Measurements from ENCODE around the gene IGF1. TPM values are rescaled to one million over a fixed set of nuclear protein-coding genes. Genes with fewer than 3 reads are reported as not detected.

IGF1 gene
- total and polyA plus RNA-seq, 8 donors: 0.89 to 14.5 (median 10.2) TPM

DNA sequence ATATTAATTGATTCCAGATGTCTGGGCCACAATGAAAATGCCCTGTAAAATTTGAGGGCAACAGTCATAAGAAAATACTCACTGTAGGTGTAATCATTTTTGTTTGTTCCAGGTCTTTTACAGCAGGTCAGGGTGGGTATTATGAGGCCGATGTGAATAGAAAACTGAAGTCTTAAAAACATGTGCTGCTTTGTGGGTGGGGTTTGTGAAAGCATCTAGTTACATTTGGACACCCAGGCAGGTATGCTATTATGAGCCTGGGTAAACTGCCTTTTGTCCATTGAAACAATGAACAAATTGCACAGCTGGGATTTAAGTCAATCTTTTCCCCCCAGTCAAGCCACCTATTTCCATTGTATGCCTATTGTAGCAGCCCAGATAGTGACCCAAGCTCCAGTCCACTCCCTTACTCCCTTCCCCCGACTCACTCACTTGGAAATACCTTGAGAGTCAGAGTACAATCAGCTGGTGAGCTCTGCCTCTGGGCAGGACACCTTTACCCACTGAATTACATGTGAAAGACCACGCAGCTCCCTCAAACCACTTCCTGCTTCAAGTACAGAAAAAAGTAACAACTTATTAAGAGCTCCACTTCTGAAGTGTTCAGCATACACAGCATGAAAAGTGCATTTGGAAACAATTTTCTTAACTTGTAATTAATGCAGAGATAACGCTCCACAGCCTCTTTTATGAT lies 1.8 kb downstream of the IGF1 start:
- intact Hi-C loops (cut with DNase I; ENCODE audit: low total_unique reads): no loop called here
- Histone ChIP-seq H3K4me3 (peak overlapping the region in 3 of 4 donors; percentile 26 to 34 (median 27)), H3K9me3 (no peaks in the 10 kb centered on the region), H3K27me3 (peaks cover 0 to 4% (median 0%) of the 10 kb centered on the region in 3 donors), H3K36me3 (no peaks in the 10 kb centered on the region), H3K27ac (peak overlapping the region in 3 of 5 donors; percentile 42 to 67 (median 51)), H3K4me1 (peaks cover 0 to 34% (median 22%) of the 10 kb centered on the region in 4 donors)
- TF ChIP-seq, protein P1, sequence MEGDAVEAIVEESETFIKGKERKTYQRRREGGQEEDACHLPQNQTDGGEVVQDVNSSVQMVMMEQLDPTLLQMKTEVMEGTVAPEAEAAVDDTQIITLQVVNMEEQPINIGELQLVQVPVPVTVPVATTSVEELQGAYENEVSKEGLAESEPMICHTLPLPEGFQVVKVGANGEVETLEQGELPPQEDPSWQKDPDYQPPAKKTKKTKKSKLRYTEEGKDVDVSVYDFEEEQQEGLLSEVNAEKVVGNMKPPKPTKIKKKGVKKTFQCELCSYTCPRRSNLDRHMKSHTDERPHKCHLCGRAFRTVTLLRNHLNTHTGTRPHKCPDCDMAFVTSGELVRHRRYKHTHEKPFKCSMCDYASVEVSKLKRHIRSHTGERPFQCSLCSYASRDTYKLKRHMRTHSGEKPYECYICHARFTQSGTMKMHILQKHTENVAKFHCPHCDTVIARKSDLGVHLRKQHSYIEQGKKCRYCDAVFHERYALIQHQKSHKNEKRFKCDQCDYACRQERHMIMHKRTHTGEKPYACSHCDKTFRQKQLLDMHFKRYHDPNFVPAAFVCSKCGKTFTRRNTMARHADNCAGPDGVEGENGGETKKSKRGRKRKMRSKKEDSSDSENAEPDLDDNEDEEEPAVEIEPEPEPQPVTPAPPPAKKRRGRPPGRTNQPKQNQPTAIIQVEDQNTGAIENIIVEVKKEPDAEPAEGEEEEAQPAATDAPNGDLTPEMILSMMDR (IDR thresholded peaks at IDR 0.05): no peak
- WGBS, 5 donors: 18 to 30% (median 24%) methylated on average over 4 of the region's 4 CpGs
- peak; percentile 28 to 69 for DNase-seq

DNA sequence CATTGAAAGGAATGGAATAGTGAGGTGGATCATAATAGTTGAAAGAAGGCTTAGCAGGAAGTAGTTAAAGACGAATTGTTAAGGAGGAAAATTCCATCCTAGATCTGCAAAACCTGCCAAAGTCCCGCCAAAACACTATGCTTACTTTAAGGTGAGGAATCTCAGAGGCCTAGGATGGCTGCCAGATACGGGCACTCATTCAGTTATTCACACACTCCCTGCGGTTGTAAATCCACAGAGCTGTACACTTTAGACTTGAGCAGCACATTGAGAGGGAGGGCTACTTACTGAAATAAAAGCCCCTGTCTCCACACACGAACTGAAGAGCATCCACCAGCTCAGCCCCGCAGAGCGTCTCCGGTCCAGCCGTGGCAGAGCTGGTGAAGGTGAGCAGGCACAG lies 5.0 kb downstream of the IGF1 start:
- no peak overlapping the region for H3K27ac ChIP-seq
- H3K27me3 ChIP-seq: peaks cover 0 to 4% (median 0%) of the 10 kb centered on the region in 3 donors
- intact Hi-C loops (cut with DNase I; ENCODE audit: low total_unique reads): no loop called here
- no peaks in the 10 kb centered on the region for H3K36me3 ChIP-seq
- TF ChIP-seq POLR2A (IDR thresholded peaks at IDR 0.05) (no peak), EP300 (IDR thresholded peaks at IDR 0.05) (no peak), POLR2AphosphoS5 (IDR thresholded peaks at IDR 0.05) (no peak)
- TF ChIP-seq, protein P1 (IDR thresholded peaks at IDR 0.05): no peak
- no peak for DNase-seq
- WGBS, 5 donors: 77 to 84% (median 79%) methylated on average over 9 of the region's 9 CpGs
- no peaks in the 10 kb centered on the region for H3K9me3 ChIP-seq
- peaks cover 0 to 22% (median 16%) of the 10 kb centered on the region in 4 donors for H3K4me1 ChIP-seq
- H3K4me3 ChIP-seq: no peak overlapping the region

DNA sequence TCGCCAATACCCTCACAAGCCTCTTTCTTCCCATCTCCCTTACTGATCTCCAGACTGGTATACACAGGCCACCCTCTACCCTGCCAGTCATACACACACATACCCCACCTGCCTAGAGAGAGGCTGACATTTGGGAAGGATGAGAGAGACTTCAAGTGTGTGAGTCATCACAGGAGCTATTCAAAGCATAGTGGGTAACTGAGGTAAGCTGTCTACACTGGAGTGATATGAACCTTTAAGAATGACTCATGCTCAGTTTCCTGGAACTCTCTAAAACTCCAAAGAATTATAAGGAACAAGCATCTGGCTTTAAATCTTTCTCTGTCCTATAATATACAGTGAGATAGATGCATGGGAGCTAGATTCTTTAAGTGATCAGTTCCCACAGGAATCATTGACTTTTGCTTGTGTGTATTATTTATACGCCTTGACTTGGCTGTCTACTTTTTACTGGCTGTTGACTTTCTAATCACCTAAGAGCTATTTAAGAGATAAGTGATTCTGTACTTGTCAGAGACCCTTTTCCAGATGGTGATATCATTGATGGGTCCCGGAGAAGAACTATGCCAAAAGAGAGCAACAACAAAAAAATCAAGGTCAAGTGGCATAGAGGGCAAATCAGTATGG lies 5.8 kb downstream of the IGF1 start:
- intact Hi-C loops (cut with DNase I; ENCODE audit: low total_unique reads): no loop called here
- no peak overlapping the region for H3K4me3 ChIP-seq
- H3K4me1 ChIP-seq: peaks cover 0 to 14% (median 10%) of the 10 kb centered on the region in 4 donors
- H3K27me3 ChIP-seq: peaks cover 0 to 4% (median 0%) of the 10 kb centered on the region in 3 donors
- H3K27ac ChIP-seq: no peak overlapping the region
- H3K9me3 ChIP-seq: no peaks in the 10 kb centered on the region
- H3K36me3 ChIP-seq: no peaks in the 10 kb centered on the region
- whole genome bisulfite sequencing, 5 donors: 63 to 81% (median 75%) methylated on average over 3 of the region's 3 CpGs
- TF ChIP-seq EP300 (IDR thresholded peaks at IDR 0.05): no peak
- TF ChIP-seq POLR2AphosphoS5 (IDR thresholded peaks at IDR 0.05): no peak
- TF ChIP-seq, protein P1 (IDR thresholded peaks at IDR 0.05): no peak
- TF ChIP-seq POLR2A (IDR thresholded peaks at IDR 0.05): no peak
- DNase-seq: no peak

DNA sequence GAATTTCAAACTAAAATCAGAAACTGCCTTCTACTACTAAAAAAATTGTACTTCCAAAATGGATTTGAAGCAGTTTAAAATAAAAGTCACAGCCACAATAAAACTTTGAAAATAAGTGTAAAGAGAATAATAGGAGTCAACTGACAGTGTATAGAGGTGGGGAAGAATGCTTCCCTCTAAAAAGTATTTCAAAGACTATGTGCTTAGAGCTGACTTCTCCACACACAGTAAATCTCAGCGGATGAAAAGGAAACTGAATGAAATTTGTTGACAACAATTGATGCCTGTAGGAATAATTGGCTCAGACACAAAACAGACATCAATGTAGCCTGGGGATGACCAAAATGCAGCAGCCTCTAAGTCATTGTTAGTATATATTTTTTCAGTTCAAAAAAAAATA lies 7.9 kb downstream of the IGF1 start:
- intact Hi-C loops (cut with DNase I; ENCODE audit: low total_unique reads): no loop called here
- H3K27ac ChIP-seq: no peak overlapping the region
- H3K4me1 ChIP-seq: no peaks in the 10 kb centered on the region
- no peak for DNase-seq
- no peaks in the 10 kb centered on the region for H3K36me3 ChIP-seq
- TF ChIP-seq, protein P1 (IDR thresholded peaks at IDR 0.05): no peak
- TF ChIP-seq POLR2AphosphoS5 (IDR thresholded peaks at IDR 0.05): no peak
- no peak for TF ChIP-seq EP300 (IDR thresholded peaks at IDR 0.05)
- TF ChIP-seq POLR2A (IDR thresholded peaks at IDR 0.05): no peak
- 85 to 100% (median 91%) methylated on average over 1 of the region's 1 CpG for whole genome bisulfite sequencing, 5 donors
- H3K27me3 ChIP-seq: peaks cover 0 to 4% (median 0%) of the 10 kb centered on the region in 3 donors
- H3K4me3 ChIP-seq: no peak overlapping the region
- H3K9me3 ChIP-seq: no peaks in the 10 kb centered on the region
